Limb (tissue), 2 donors: ENCODE results near the gene ANAPC1.
"Not testable (repeated sequence)": the region's sequence is repeated elsewhere in the genome, so short reads cannot be mapped to it uniquely, and the experiment has no call there.

Source experiments
- DNase-seq, 2 donors: peaks; one replicate each; pipeline ENCODE4 v3.0.0-alpha.2; 2016; ENCODE audit errors: extremely low spot score in 2 of 2

ANAPC1 gene

DNA sequence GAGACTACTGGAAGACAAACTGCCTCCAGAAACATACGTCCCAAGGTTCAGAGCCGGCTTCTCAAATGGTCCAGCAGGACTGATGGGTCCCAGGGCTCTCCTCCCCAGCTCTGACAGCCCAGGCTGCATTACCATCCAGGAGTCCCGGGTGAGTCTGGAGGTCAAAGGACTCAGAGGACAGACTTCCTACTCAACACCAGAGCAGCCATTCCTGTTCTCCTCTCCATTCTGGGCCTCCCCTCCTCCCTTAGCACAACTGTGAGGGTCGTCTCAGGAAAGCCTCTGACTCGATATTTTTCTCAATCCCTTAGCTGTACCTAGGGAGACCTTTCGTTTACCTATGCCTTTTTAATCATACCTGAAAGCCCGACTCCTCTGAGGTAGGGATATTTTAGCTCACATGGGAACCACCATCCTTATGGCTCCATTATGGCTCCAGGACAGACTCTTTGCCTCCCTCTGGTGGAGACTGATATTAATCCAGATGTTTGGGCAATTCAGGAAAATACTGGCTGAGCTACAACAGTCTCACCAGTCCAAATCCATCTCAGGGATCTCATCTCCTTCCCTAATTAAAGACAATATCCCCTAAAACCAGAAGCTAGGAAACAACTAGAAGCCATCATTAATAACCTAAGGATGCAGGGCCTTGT, 70.9 kb downstream of the ANAPC1 start:
- DNase-seq: not testable (repeated sequence)

DNA sequence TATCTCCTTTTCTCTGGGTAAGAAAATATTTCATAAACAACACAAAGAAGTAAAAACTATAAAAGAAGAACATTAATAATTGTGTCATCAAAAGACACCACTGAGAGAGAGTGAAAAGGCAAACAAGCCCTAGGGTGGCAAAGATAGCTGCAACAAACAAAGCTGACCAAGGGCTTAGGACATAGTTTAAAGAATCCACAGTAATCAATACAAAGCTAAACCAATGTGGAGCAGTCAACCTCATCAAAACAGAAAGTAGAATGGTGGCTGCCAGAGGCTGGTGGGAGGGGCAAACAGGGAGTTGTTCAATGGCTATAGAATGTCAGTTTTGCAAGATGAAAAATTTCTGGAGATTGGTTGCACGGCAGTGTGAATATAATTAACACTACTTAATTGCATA, 93.4 kb downstream of the ANAPC1 start:
- not testable (repeated sequence) for DNase-seq

GRCh38 chr2:111784081-111784480, 99.9 kb downstream of the ANAPC1 start:
- not testable (repeated sequence) for DNase-seq

DNA sequence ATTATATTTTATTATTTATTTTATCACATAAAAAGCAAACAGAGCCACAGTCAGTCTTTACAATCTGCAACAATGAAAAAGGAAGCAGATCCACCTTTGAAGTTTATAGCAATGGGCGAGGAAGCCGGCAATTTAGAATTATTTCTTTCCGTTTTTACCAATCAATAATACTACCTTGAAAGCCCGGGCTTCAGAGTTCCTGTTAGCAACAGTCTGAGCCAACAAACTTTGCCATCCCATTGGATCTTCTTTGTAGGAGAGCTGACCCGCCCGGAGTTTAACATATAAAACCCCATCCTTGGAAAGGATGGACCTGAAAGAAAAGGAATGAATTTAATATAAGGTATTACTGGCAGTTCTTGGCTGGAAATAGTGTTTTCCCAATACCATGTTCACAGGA, 101.8 kb downstream of the ANAPC1 start:
- not testable (repeated sequence) for DNase-seq

DNA sequence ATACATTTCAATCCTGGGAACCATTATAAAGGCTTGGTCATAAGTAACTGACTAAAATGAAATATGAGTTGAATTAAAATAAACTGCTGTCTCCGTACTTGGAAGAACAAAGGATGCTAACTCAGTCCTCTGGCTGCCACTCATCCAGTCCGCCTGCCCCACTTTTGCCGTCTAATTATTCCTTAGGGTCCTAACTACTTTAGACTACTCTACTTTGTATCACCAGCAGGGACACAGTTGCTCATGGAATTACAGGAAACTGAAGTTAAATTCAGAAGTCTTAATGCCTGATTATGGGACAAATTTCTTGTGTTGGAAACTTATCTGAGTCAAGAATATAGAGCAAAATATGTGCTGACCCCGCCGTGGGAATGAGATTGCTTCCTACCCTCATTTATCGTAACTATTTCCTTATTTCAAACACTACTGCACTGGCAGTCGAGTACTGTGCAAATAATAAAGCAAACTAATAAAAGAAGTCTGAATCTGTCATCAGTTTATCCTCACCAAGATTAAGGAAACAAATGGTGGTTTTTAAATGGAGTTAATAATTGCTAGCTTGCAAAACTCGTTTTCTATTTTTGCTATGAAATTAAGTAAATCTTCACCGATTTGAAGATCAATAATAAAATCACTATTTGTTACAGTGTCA, 102.4 kb downstream of the ANAPC1 start:
- DNase-seq: not testable (repeated sequence)

DNA sequence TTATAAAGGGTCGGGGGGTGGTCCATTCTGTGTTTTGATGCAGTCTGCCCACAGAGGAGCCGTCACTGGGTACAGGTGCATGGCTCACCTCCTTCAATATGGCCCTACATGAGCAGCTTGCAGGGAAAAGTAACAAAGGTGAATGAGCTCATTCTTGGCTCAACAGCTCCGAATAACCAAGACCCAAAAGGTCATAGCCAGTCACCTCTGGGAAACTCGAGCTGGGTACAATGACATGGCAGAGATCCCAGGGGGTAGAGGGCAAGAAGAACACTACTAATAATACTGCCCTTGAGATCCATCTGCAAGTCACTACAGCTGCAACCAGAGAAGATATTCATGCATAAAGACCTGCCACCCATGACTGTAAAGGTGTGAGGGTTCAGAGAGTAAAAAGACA, 106.8 kb downstream of the ANAPC1 start:
- not testable (repeated sequence) for DNase-seq

GRCh38 chr2:111776296-111776695, 107.7 kb downstream of the ANAPC1 start:
- DNase-seq: not testable (repeated sequence)

DNA sequence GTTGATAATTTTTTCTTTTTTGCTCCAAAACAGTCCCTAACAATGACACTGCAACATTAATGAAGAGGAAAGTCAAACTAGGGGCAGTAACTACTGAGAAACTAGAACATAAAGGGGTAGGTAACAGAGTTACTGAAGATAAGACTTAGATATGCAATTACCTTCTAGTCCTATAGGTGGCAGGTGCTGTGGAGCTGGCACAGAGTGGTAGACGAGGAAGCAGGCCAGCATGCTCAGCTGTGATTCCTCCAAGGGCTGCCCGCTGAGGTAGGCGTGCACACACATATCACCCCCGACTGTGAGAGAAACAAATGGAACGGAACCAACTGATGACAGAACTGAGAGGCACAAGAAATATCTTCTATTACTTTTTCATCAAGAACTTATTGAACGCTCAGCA, 111.8 kb downstream of the ANAPC1 start:
- DNase-seq: not testable (repeated sequence)

GRCh38 chr2:111770916-111771658, 112.9 kb downstream of the ANAPC1 start:
- DNase-seq: not testable (repeated sequence)

DNA sequence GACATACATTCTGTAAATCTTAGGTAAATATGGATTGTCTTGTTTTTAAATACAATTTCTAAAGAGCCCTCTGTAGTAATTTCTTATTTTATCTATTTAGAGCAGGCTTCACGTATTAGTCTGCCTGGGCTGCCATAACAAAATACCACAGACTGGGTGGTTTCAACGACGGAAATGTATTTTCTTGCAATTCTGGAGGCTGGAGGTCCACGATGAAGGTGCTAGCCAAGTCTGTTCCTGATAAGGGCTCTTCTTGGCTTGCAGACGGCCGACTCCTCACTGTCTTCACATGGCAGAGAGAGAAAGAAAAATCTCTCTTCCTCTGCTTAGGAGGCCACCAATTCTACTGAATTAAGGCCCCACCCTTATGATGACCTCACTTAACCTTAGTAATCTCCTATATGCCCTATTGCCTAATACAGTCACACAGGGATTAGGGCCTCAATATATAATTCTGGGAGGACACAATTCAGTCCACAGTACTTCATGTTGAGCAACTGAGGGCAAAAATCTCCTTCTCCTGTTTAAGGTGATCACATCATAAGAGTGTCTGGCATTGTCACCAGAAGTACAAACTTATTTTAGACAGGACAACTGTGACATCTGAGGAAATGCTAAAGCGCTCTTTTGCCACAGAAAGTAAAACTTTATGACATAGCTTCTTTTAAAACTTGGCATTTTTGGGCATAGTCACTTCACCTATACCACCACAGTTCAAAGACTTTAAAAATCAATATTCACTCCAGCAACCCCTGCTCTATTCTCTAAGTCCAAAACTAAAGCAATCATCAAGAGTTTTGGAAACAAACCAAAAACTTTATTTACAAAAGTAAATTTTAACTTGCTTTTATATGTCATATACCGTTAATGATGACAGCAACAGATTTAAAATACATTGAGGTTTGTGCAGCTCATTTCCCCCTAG, 115.5 kb downstream of the ANAPC1 start:
- not testable (repeated sequence) for DNase-seq

GRCh38 chr2:111767087-111767486, 116.9 kb downstream of the ANAPC1 start:
- DNase-seq: not testable (repeated sequence)

DNA sequence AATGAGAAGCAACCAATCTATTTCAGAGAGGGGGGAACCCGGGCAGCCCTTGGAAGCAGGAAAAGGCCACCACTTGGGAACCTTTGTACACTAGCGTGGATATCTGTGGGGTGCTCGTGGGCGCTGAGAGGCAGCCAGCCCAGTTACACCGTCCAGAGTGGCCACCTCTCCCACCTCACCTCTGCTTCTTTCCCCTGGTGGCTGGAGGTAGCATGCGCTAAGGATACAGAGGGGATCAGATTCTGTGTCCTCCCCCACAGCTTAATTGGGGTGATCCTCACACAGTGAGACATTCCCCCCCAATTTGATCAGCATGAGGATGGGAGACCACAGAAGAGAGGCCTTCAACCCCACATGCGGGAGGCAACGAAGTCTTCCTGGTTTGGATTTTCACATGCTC, 117.7 kb downstream of the ANAPC1 start:
- not testable (repeated sequence) for DNase-seq

DNA sequence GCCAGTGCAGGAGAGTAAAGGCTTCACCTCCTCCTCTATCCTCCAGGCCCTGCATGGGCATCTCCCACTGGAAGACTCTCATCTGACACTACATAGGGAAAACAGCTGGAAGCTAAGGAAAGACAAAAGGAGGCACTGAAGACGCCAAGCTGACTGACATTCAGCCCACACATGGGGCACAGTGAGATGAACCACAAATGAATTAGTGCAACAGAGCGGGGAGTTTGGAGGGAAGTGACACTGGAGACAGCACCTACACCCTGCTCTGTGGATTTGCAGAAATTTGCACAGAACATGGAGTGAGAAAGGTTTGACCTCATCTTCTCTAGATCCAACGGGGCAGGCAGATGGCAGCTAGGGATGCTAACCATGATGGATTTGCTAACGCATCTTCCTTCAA, 119.8 kb downstream of the ANAPC1 start:
- not testable (repeated sequence) for DNase-seq

DNA sequence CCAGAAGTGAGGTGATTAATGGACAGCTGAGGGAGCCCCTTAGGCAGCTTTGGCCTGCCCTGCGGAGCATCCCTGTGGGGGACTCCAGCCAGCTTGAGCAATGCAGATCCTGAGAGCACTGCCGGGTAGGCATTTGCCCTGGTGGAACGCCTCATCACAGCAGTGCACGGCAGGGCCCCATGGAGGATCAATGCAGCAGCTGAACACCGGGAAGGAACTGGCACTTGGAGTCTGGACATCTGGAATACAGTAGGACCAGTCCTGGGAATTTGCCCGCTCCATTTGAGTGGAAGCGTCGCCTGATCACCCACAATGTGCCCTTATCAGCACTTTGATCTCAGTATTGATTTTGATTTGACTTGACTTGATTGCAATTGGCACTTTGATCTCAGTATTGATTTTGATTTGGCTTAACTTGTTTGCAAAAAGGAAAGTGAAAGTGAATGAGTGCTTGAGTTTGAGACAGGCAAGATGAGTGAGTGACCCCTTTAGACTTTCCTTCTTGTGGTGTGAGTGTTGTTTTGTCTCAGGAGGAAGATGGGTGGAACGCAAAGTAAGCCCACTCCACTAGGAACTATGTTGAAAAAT, 123.2 kb downstream of the ANAPC1 start:
- not testable (repeated sequence) for DNase-seq

GRCh38 chr2:111752533-111752932, 131.5 kb downstream of the ANAPC1 start:
- not testable (repeated sequence) for DNase-seq

DNA sequence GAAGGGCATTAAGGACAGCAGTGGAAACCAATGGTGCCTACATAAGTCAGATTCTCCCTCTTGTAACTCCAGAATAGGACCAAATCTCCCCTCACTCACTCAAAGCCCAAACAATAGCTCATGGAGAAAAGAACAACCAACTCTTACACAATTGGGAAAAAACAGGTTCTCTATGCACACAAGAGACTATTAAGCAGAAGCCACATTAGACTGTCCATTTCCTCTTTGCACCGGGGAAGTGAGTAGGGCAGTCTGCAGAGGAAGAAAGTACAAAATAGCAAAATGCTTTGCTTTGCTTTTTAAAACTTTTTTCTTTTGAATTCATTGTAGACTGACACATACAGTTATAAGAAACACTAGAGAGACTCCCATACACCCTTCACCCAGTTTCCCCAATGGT, 133.4 kb downstream of the ANAPC1 start:
- DNase-seq: not testable (repeated sequence)

GRCh38 chr2:111748429-111748828, 135.6 kb downstream of the ANAPC1 start:
- peak in 1 of 2 donors; percentile 36 for DNase-seq

GRCh38 chr2:111747410-111748115, 136.4 kb downstream of the ANAPC1 start:
- DNase-seq: peak in 1 of 2 donors; percentile 48

GRCh38 chr2:111744751-111745150, 139.2 kb downstream of the ANAPC1 start:
- not testable (repeated sequence) for DNase-seq

- not testable (repeated sequence) for DNase-seq
Observed at GRCh38 chr2:111741517-111741916, 142.5 kb downstream of the ANAPC1 start.
